PC-9 (cell line): ENCODE results near the gene NDUFAF8. TPM values are rescaled to one million over a fixed set of nuclear protein-coding genes. Genes with fewer than 3 reads are reported as not detected.

Experiments used
- BruUV-seq: library from RNA; stranded (reverse); fragments of 400-500 nt; replicated peaks from 2 replicates; lab custom pipeline; 2021; lab: Mats Ljungman, UMichigan
- CTCF ChIA-PET: fragments of 300-600 bp; sonication (Branson Sonifier 250); formaldehyde crosslinking; loops from one replicate; lab custom pipeline; 2022; ENCODE audit warnings: antibody characterized with exemption; lab: Charles Lee
- POLR2A ChIA-PET: fragments of 300-600 bp; sonication (Branson Sonifier 250); formaldehyde crosslinking; loops from one replicate; lab custom pipeline; 2022; ENCODE audit warnings: antibody characterized with exemption; ENCODE audit not compliant: unreplicated experiment; lab: Charles Lee
- DNase-seq, 2 experiments: peaks; one replicate each; pipeline versions ENCODE4 v3.0.0 to v3.0.0-alpha.2; 2015 to 2022; ENCODE audit warnings: mixed read lengths in 1 of 2
- H2AFZ ChIP-seq: fragments of 200-600 bp; sonication (generic); 2 replicates; pipeline ENCODE4 v1.8.1; 2017; ENCODE audit warnings: antibody characterized with exemption
- H3F3A ChIP-seq: fragments of 200-600 bp; sonication (generic); 2 replicates; pipeline ENCODE4 v1.8.1; 2017; ENCODE audit warnings: antibody characterized with exemption, mild to moderate bottlenecking, low read depth; ENCODE audit not compliant: insufficient read depth
- H3K27ac ChIP-seq: fragments of 200-600 bp; sonication (generic); 2 replicates; pipeline ENCODE4 v1.6.1; 2016; ENCODE audit warnings: mixed run types
- H3K27me3 ChIP-seq: fragments of 200-600 bp; sonication (generic); 2 replicates; pipeline ENCODE4 v1.6.1; 2016; ENCODE audit warnings: low read depth, mixed run types; ENCODE audit not compliant: insufficient read depth
- H3K36me3 ChIP-seq: fragments of 200-600 bp; sonication (generic); 2 replicates; pipeline ENCODE4 v1.6.1; 2016; ENCODE audit warnings: low read depth, mixed run types
- H3K4me1 ChIP-seq: fragments of 200-600 bp; sonication (generic); replicated peaks from 2 replicates; pipeline ENCODE4 v1.6.1; 2016; ENCODE audit warnings: mixed run types; ENCODE audit not compliant: insufficient read depth
- H3K4me2 ChIP-seq: fragments of 200-600 bp; sonication (generic); 2 replicates; pipeline ENCODE4 v1.6.1; 2017; ENCODE audit warnings: mixed run types
- H3K4me3 ChIP-seq: fragments of 200-600 bp; sonication (generic); 2 replicates; pipeline ENCODE4 v1.6.1; 2016; ENCODE audit warnings: mixed run types
- H3K79me2 ChIP-seq: fragments of 200-600 bp; sonication (generic); 2 replicates; pipeline ENCODE4 v1.6.1; 2017; ENCODE audit warnings: low read depth, mixed run types
- H3K9me2 ChIP-seq: fragments of 200-600 bp; sonication (generic); 2 replicates; pipeline ENCODE4 v1.8.1; 2017; ENCODE audit warnings: mild to moderate bottlenecking; ENCODE audit not compliant: insufficient read depth
- H3K9me3 ChIP-seq: fragments of 200-600 bp; sonication (generic); 2 replicates; pipeline ENCODE4 v1.8.1; 2016; ENCODE audit warnings: low read depth; ENCODE audit not compliant: insufficient read depth
- H4K20me1 ChIP-seq: fragments of 200-600 bp; sonication (generic); 2 replicates; pipeline ENCODE4 v1.8.1; 2017; ENCODE audit not compliant: insufficient read depth
- CTCF ChIP-seq: fragments of 200-600 bp; sonication (generic); conservative IDR thresholded peaks from 2 replicates; pipeline ENCODE4 v1.6.1; 2017; ENCODE audit warnings: mixed run types, antibody characterized with exemption, mild to moderate bottlenecking, moderate library complexity
- EZH2 ChIP-seq: fragments of 200-600 bp; sonication (generic); IDR thresholded peaks from 2 replicates; pipeline ENCODE4 v1.8.0; 2017; ENCODE audit warnings: antibody characterized with exemption, low read depth
- intact Hi-C: fragments of 100-400 bp; cut with micrococcal nuclease; formaldehyde crosslinking; loops from one replicate; pipeline ENCODE4 v1.10.0; 2022; ENCODE audit not compliant: unreplicated experiment
- total RNA-seq: library from RNA; stranded (reverse); gene quantifications from 2 replicates; pipeline ENCODE4 v1.2.3, GENCODE V29; 2021

Gene NDUFAF8
- total RNA-seq, 1 experiment from 2014 or later = 53.3 TPM

- Histone ChIP-seq H3K79me2 (no peaks in the 10 kb centered on the region), H3K27ac (no peak overlapping the region), H3K4me1 (no peaks in the 10 kb centered on the region), H3K36me3 (no peaks in the 10 kb centered on the region), H3K4me2 (no peak overlapping the region), H3K27me3 (no peaks in the 10 kb centered on the region), H3K9me2 (no peaks in the 10 kb centered on the region), H3F3A (no peaks in the 10 kb centered on the region), H4K20me1 (no peaks in the 10 kb centered on the region), H3K4me3 (no peak overlapping the region), H2AFZ (no peak overlapping the region), H3K9me3 (no peaks in the 10 kb centered on the region)
- TF ChIP-seq CTCF = no peak
- TF ChIP-seq EZH2 = no peak
- no peak for DNase-seq
- ChIA-PET CTCF (interaction anchor here (0.5 kb wide), 1 partner anchor 136 kb away, joined by 6 read pairs; no protein-coding TSS in a partner anchor), POLR2A (no interaction called here)
- intact Hi-C loops = no loop called here
- no TSS peak for BruUV-seq
Observed at GRCh38 chr17:81277946-81278693, 39.0 kb downstream of the NDUFAF8 start.

GRCh38 chr17:81278831-81279230 lies 39.7 kb downstream of the NDUFAF8 start:
- no TSS peak for BruUV-seq
- H2AFZ ChIP-seq = no peak overlapping the region
- no peaks in the 10 kb centered on the region for H3K79me2 ChIP-seq
- H3K9me2 ChIP-seq = no peaks in the 10 kb centered on the region
- H3K4me1 ChIP-seq = no peaks in the 10 kb centered on the region
- no peaks in the 10 kb centered on the region for H4K20me1 ChIP-seq
- DNase-seq = no peak
- H3K4me3 ChIP-seq = no peak overlapping the region
- no peaks in the 10 kb centered on the region for H3F3A ChIP-seq
- intact Hi-C loops = no loop called here
- H3K36me3 ChIP-seq = no peaks in the 10 kb centered on the region
- ChIA-PET CTCF (interaction anchor here (0.5 kb wide), 1 partner anchor 137 kb away, joined by 6 read pairs; no protein-coding TSS in a partner anchor), POLR2A (no interaction called here)
- no peak for TF ChIP-seq CTCF
- TF ChIP-seq EZH2 = no peak
- H3K27me3 ChIP-seq = no peaks in the 10 kb centered on the region
- H3K9me3 ChIP-seq = no peaks in the 10 kb centered on the region
- no peak overlapping the region for H3K27ac ChIP-seq
- no peak overlapping the region for H3K4me2 ChIP-seq

DNA sequence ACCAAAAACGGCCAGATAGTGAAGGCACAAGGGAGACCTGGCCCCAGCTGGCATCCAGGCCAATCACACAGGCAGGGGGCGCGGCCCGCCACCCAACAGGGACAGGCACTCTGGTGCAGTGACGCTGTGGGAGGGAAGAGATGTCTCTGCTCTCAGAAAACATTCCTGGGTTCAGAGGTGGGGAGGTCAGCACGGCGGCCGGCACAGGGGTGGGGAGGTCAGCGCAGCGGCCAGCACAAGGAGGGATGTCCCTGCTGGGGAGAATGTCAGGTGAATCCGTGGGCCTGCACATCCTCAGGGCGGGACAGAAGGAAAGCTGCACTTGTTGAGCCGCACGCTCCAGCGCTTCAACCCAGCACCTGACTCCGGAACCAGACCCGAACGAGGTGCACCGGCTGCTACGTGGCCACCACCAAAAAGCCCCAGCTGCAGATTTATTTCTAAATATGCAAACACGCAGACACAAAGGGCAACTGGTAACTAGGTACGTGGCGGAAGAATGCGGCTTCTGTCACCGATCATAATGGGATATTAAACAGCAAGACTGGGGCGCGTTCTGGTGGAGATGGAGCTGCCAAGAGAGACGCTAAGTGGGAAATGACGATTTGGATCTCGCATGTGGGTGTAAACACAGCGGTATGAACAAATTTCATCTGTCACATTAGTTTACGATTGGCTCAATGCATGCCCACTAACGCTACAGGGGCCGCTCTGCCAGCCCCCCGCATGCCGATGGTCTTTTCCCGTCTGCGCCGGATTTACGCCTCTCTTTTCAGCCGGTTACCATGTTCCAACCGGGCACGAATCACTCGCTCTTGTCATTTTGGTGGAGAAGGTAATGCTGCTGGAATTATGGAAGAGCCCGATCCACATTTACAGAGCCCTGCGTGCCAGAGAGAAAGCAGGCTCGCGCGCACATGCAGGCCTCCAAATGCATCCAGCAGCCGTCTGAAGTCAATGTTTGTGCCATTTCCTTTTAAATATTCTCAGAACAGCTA lies 40.5 kb downstream of the NDUFAF8 start:
- no peak for TF ChIP-seq EZH2
- CTCF ChIA-PET = no interaction called here
- POLR2A ChIA-PET = no interaction called here
- no peaks in the 10 kb centered on the region for H3K79me2 ChIP-seq
- H3K9me2 ChIP-seq = no peaks in the 10 kb centered on the region
- no peaks in the 10 kb centered on the region for H3K9me3 ChIP-seq
- no peak overlapping the region for H3K4me2 ChIP-seq
- no peaks in the 10 kb centered on the region for H4K20me1 ChIP-seq
- H3F3A ChIP-seq = no peaks in the 10 kb centered on the region
- intact Hi-C loops = no loop called here
- no peaks in the 10 kb centered on the region for H3K4me1 ChIP-seq
- H3K4me3 ChIP-seq = no peak overlapping the region
- H3K27ac ChIP-seq = no peak overlapping the region
- no peaks in the 10 kb centered on the region for H3K27me3 ChIP-seq
- DNase-seq = no peak
- H2AFZ ChIP-seq = no peak overlapping the region
- no TSS peak for BruUV-seq
- no peaks in the 10 kb centered on the region for H3K36me3 ChIP-seq
